H1 (cell line): Measurements from ENCODE around the gene APOBEC3G. TPM values are rescaled to one million over a fixed set of nuclear protein-coding genes. Genes with fewer than 3 reads are reported as not detected.

ENCODE experiments used
- CTCF ChIA-PET: fragments of 300-600 bp; sonication (Branson Sonifier 250); formaldehyde crosslinking; loops from one replicate; lab custom pipeline; 2021; ENCODE audit not compliant: partially characterized antibody; lab: Charles Lee
- POLR2A ChIA-PET: fragments of 300-600 bp; sonication (Branson Sonifier 250); formaldehyde crosslinking; loops from one replicate; lab custom pipeline; 2021; ENCODE audit warnings: inconsistent platforms; ENCODE audit not compliant: partially characterized antibody; lab: Charles Lee
- DNase-seq, 2 experiments: peaks; one replicate each; pipeline versions ENCODE4 v3.0.0 to v3.0.0-alpha.2; 2010 to 2022; ENCODE audit warnings: low spot score in 2 of 2, low read depth in 1 of 2, mixed read lengths in 1 of 2
- FAIRE-seq: peaks from 2 replicates; lab custom pipeline; 2011; peaks lifted over from hg19 to GRCh38; lab: Jason Lieb, UNC
- H2AFZ ChIP-seq: 2 replicates; pipeline ENCODE4 v1.8.1; 2012; ENCODE audit warnings: low read length, inconsistent platforms
- H2AK5ac ChIP-seq: 2 replicates; pipeline ENCODE4 v1.6.1; 2013; ENCODE audit warnings: low read depth, low read length
- H2BK120ac ChIP-seq: replicated peaks from 2 replicates; pipeline ENCODE3; 2013; ENCODE audit warnings: low read depth, low read length, inconsistent platforms
- H2BK12ac ChIP-seq: 2 replicates; pipeline ENCODE4 v1.6.1; 2013; ENCODE audit warnings: low read depth, low read length
- H2BK15ac ChIP-seq: 2 replicates; pipeline ENCODE4 v1.6.1; 2013; ENCODE audit warnings: low read length
- H2BK20ac ChIP-seq: 2 replicates; pipeline ENCODE4 v1.6.1; 2013; ENCODE audit warnings: low read length
- H2BK5ac ChIP-seq: 2 replicates; pipeline ENCODE4 v1.6.1; 2013; ENCODE audit warnings: low read depth, low read length
- H3K14ac ChIP-seq: 2 replicates; pipeline ENCODE4 v1.6.1; 2013; ENCODE audit warnings: inconsistent platforms; ENCODE audit not compliant: insufficient read length
- H3K18ac ChIP-seq: 2 replicates; pipeline ENCODE4 v1.6.1; 2013; ENCODE audit warnings: low read length; ENCODE audit errors: extremely low read depth
- H3K23ac ChIP-seq: 2 replicates; pipeline ENCODE4 v1.6.1; 2013; ENCODE audit warnings: inconsistent platforms; ENCODE audit not compliant: insufficient read length
- H3K23me2 ChIP-seq: 2 replicates; pipeline ENCODE4 v1.6.1; 2013; ENCODE audit warnings: low read depth, low read length
- H3K27ac ChIP-seq: 2 replicates; pipeline ENCODE4 v1.6.1; 2011; ENCODE audit warnings: low read depth, low read length, inconsistent platforms
- H3K27me3 ChIP-seq, 4 experiments: replicated peaks in 1 of 4; 1 replicate in 1 of 4; 2 replicates in 3 of 4; pipeline versions ENCODE4 v1.6.1 to v1.8.1; 2011 to 2013; ENCODE audit warnings: low read length in 3 of 4, mild to moderate bottlenecking in 3 of 4, inconsistent platforms in 2 of 4, mixed read lengths in 2 of 4, moderate library complexity in 1 of 4; ENCODE audit not compliant: control insufficient read depth in 3 of 4, insufficient read depth in 3 of 4; ENCODE audit errors: extremely low read depth in 1 of 4
- H3K36me3 ChIP-seq, 4 experiments: 2 replicates each; pipeline versions ENCODE4 v1.6.1 to v1.8.1; 2011 to 2013; ENCODE audit warnings: mild to moderate bottlenecking in 4 of 4, low read length in 3 of 4, moderate library complexity in 2 of 4, control low read depth in 1 of 4, inconsistent platforms in 1 of 4; ENCODE audit not compliant: insufficient read depth in 4 of 4, control insufficient read depth in 2 of 4
- H3K4ac ChIP-seq: replicated peaks from 2 replicates; pipeline ENCODE3; 2013; ENCODE audit warnings: low read length, low read depth, mixed read lengths, inconsistent platforms; ENCODE audit not compliant: insufficient read length
- H3K4me1 ChIP-seq, 4 experiments: replicated peaks in 1 of 4; 1 replicate in 1 of 4; 2 replicates in 3 of 4; pipeline versions ENCODE4 v1.6.1 to v1.8.1; 2011 to 2013; ENCODE audit warnings: low read length in 3 of 4, inconsistent platforms in 2 of 4, mixed read lengths in 1 of 4; ENCODE audit not compliant: insufficient read depth in 4 of 4, control insufficient read depth in 3 of 4
- H3K4me2 ChIP-seq, 2 experiments: 2 replicates each; pipeline versions ENCODE4 v1.6.1 to v1.8.1; 2011 to 2013; ENCODE audit warnings: low read depth in 2 of 2, low read length in 2 of 2, control low read depth in 1 of 2, inconsistent platforms in 1 of 2, mild to moderate bottlenecking in 1 of 2; ENCODE audit not compliant: insufficient read depth in 1 of 2
- H3K4me3 ChIP-seq, 4 experiments: fragments of 200-600, 300-600 bp in 1 of 4; sonication (generic), shearing (Covaris generic), sonication (Bioruptor Twin) in 1 of 4; 2 replicates each; pipeline versions ENCODE4 v1.5.1 to v1.8.1; 2011 to 2016; ENCODE audit warnings: low read length in 4 of 4, low read depth in 3 of 4, control low read depth in 2 of 4, inconsistent platforms in 2 of 4, mild to moderate bottlenecking in 2 of 4, mixed read lengths in 1 of 4, moderate library complexity in 1 of 4; ENCODE audit not compliant: insufficient read depth in 2 of 4; ENCODE audit errors: extremely low read depth in 1 of 4
- H3K56ac ChIP-seq: replicated peaks from 2 replicates; pipeline ENCODE3; 2013; ENCODE audit warnings: low read depth, mild to moderate bottlenecking, mixed read lengths, low read length, inconsistent platforms; ENCODE audit not compliant: insufficient read length
- H3K79me1 ChIP-seq: 2 replicates; pipeline ENCODE4 v1.6.1; 2013; ENCODE audit warnings: low read depth, low read length, control low read depth
- H3K79me2 ChIP-seq, 2 experiments: 2 replicates each; pipeline versions ENCODE4 v1.6.1 to v1.8.1; 2012 to 2013; ENCODE audit warnings: low read length in 2 of 2, mild to moderate bottlenecking in 2 of 2, inconsistent platforms in 1 of 2; ENCODE audit not compliant: insufficient read depth in 2 of 2, control insufficient read depth in 1 of 2
- H3K9ac ChIP-seq, 4 experiments: replicated peaks in 1 of 4; 1 replicate in 1 of 4; 2 replicates in 3 of 4; pipeline versions ENCODE4 v1.6.1 to v1.8.1; 2011 to 2013; ENCODE audit warnings: low read depth in 3 of 4, low read length in 3 of 4, control low read depth in 2 of 4, mild to moderate bottlenecking in 2 of 4, moderate library complexity in 2 of 4, inconsistent platforms in 1 of 4; ENCODE audit errors: extremely low read depth in 1 of 4
- H3K9me3 ChIP-seq, 2 experiments: 2 replicates each; pipeline versions ENCODE4 v1.6.1 to v1.8.1; 2012 to 2013; ENCODE audit warnings: mild to moderate bottlenecking in 2 of 2, moderate library complexity in 2 of 2, control low read depth in 1 of 2, inconsistent platforms in 1 of 2, low read depth in 1 of 2, low read length in 1 of 2, mixed read lengths in 1 of 2; ENCODE audit not compliant: insufficient read depth in 2 of 2
- H4K20me1 ChIP-seq, 2 experiments: replicated peaks in 1 of 2; 2 replicates each; pipeline versions ENCODE3 to v1.8.1; 2011 to 2013; ENCODE audit warnings: inconsistent platforms in 2 of 2, low read length in 2 of 2, mild to moderate bottlenecking in 1 of 2; ENCODE audit not compliant: insufficient read depth in 2 of 2, control insufficient read depth in 1 of 2
- H4K5ac ChIP-seq: 2 replicates; pipeline ENCODE4 v1.6.1; 2013; ENCODE audit warnings: low read length, low read depth, mixed read lengths, inconsistent platforms; ENCODE audit not compliant: insufficient read length
- H4K8ac ChIP-seq: 2 replicates; pipeline ENCODE4 v1.8.0; 2013; ENCODE audit warnings: mild to moderate bottlenecking, moderate library complexity, low read length, inconsistent platforms; ENCODE audit not compliant: insufficient read depth; ENCODE audit errors: extremely low read depth
- H4K91ac ChIP-seq: replicated peaks from 2 replicates; pipeline ENCODE3; 2013; ENCODE audit warnings: low read length, mixed read lengths, inconsistent platforms; ENCODE audit not compliant: insufficient read length
- BCL11A ChIP-seq, 2 experiments: IDR thresholded peaks; one replicate each; pipeline ENCODE4 v1.6.1; 2011; ENCODE audit warnings: low read depth in 2 of 2, low read length in 2 of 2, mild to moderate bottlenecking in 2 of 2
- JUN ChIP-seq: IDR thresholded peaks from 2 replicates; pipeline ENCODE4 v1.6.1; 2011; ENCODE audit warnings: low read depth, mild to moderate bottlenecking, improper control_type of control experiment, low read length
- SIN3A ChIP-seq, 2 experiments: IDR thresholded peaks in 1 of 2; conservative IDR thresholded peaks in 1 of 2; 2 replicates each; pipeline ENCODE4 v1.6.1; 2011 to 2012; ENCODE audit warnings: low read length in 2 of 2, improper control_type of control experiment in 1 of 2, low read depth in 1 of 2, mild to moderate bottlenecking in 1 of 2
- ZNF274 ChIP-seq: IDR thresholded peaks from 2 replicates; pipeline ENCODE4 v1.7.0; 2012; ENCODE audit warnings: low read length, borderline replicate concordance; ENCODE audit errors: extremely low read depth
- WGBS, 2 experiments: shearing (Covaris generic) in 1 of 2; methylation state at CpG; one replicate each; pipeline versions ENCODE4 v1.1.6 to v1.1.7; 2013 to 2015; ENCODE audit warnings: low lambda C conversion rate in 2 of 2, mixed read lengths in 2 of 2, inconsistent platforms in 1 of 2, low coverage in 1 of 2, missing lambda C conversion rate in 1 of 2; ENCODE audit not compliant: insufficient replicate concordance in 2 of 2, insufficient coverage in 1 of 2, insufficient read length in 1 of 2; ENCODE audit errors: extremely low coverage in 1 of 2, missing lambda C conversion rate in 1 of 2; 5-methylcytosine and 5-hydroxymethylcytosine counted together
- polyA plus RNA-seq, 7 experiments: library from polyadenylated mRNA; depleted of rRNA in 3 of 7; stranded (reverse) in 5 of 7; unstranded in 2 of 7; fragments of >200 nt in 5 of 7; fragments of 200-250 nt in 2 of 7; gene quantifications; 1 replicate in 5 of 7; 2 replicates in 1 of 7; 4 replicates in 1 of 7; pipeline versions ENCODE4 v1.2.1 to v1.2.3, GENCODE V29; 2011 to 2013; ENCODE audit warnings: missing spikeins in 2 of 7, mixed read lengths in 2 of 7
- total RNA-seq: library from RNA; stranded (reverse); fragmentation: NEBNext Ultra II Directional; extraction: Animal tissue kit (Norgen Biotek cat#: 25700); gene quantifications from 2 replicates; pipeline ENCODE4 v1.2.1, GENCODE V29; 2021
- TF ChIP-seq, protein P1 (sequence below): IDR thresholded peaks from 2 replicates; pipeline ENCODE4 v1.6.1; 2012; ENCODE audit warnings: inconsistent platforms

Gene APOBEC3G
- total and polyA plus RNA-seq, 2 of the 8 experiments (the other 6 are each of a cell fraction or from before 2014, with no cell fraction given) = 1.7 to 2.0 TPM

DNA sequence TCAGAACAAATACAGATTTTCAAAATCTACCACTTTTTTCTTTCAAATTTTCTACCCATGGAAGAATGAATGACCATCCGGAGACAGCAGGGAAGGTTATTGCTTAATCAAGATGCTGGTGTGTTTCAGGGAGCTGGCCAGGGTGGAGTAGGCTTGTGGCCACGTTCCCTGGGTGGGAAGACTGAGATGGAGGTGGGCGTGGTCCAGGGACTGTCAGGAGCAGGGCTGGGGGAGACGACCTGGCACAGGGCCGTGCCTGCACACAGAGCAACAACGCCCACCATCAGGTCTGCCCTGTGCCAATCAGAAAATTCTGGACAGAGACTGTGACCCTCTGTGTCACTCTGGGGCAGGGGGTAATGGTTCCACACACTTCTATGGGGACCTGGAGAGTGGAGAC is 12.9 kb downstream of the APOBEC3G start:
- peaks cover 0 to 2% (median 0%) of the 10 kb centered on the region in 4 experiments; a peak in 2 of 7 replicates for H3K27me3 ChIP-seq
- H3K23me2 ChIP-seq = peaks cover 2% of the 10 kb centered on the region; the same call in 1 of the 2 replicates
- H2AK5ac ChIP-seq = no peak overlapping the region
- no peak overlapping the region for H4K5ac ChIP-seq
- DNase-seq (no peak), FAIRE-seq (no peak)
- no peak overlapping the region for H2BK15ac ChIP-seq
- H3K36me3 ChIP-seq = no peaks in the 10 kb centered on the region
- 90% methylated on average over 6 of the region's 6 CpGs; no CpG with 5 or more reads in 1 of the 2 experiments for WGBS, 2 experiments
- H3K9ac ChIP-seq = no peak overlapping the region
- H4K91ac ChIP-seq = no peak overlapping the region
- H3K4ac ChIP-seq = no peak overlapping the region
- H3K27ac ChIP-seq = no peak overlapping the region
- no peak overlapping the region for H3K14ac ChIP-seq
- peaks cover 0 to 7% (median 6%) of the 10 kb centered on the region in 4 experiments; a peak in 6 of 7 replicates for H3K4me1 ChIP-seq
- no peak overlapping the region for H3K4me2 ChIP-seq
- CTCF ChIA-PET = no interaction called here
- no peaks in the 10 kb centered on the region for H3K79me2 ChIP-seq
- H3K18ac ChIP-seq = no peak overlapping the region
- peaks cover 0 to 2% of the 10 kb centered on the region in 2 experiments for H4K20me1 ChIP-seq
- H2AFZ ChIP-seq = no peak overlapping the region
- no peak overlapping the region for H3K4me3 ChIP-seq
- H3K9me3 ChIP-seq = no peaks in the 10 kb centered on the region
- H2BK120ac ChIP-seq = no peak overlapping the region
- no peak overlapping the region for H2BK20ac ChIP-seq
- H2BK12ac ChIP-seq = no peak overlapping the region
- no peak overlapping the region for H2BK5ac ChIP-seq
- H3K23ac ChIP-seq = no peak overlapping the region
- H3K56ac ChIP-seq = no peak overlapping the region
- H3K79me1 ChIP-seq = no peaks in the 10 kb centered on the region
- POLR2A ChIA-PET = interaction anchor here (0.6 to 1.5 kb wide), 2 partner anchors 12 to 229 kb away, joined by 3 to 6 read pairs; partner anchors contain the start of gene RPL3
- no peak overlapping the region for H4K8ac ChIP-seq
- TF ChIP-seq ZNF274 = no peak
- no peak for TF ChIP-seq SIN3A (conservative IDR thresholded peaks at IDR 0.05 in 1 of 2, IDR thresholded peaks at IDR 0.05 in 1 of 2; ENCODE audit: low read depth in 1 of 2, low read length in 2 of 2)
- no peak for TF ChIP-seq BCL11A (IDR thresholded peaks at IDR 0.05; ENCODE audit: low read depth in 2 of 2, low read length in 2 of 2)
- no peak for TF ChIP-seq JUN
- TF ChIP-seq, protein P1, sequence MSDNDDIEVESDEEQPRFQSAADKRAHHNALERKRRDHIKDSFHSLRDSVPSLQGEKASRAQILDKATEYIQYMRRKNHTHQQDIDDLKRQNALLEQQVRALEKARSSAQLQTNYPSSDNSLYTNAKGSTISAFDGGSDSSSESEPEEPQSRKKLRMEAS = no peak
